GDM1 (cell line): ENCODE measurements around the gene TMEM256.

Experiments
- DNase-seq: peaks from one replicate; lab custom pipeline; 2025; lab: John Stamatoyannopoulos, UW

TMEM256 gene

DNA sequence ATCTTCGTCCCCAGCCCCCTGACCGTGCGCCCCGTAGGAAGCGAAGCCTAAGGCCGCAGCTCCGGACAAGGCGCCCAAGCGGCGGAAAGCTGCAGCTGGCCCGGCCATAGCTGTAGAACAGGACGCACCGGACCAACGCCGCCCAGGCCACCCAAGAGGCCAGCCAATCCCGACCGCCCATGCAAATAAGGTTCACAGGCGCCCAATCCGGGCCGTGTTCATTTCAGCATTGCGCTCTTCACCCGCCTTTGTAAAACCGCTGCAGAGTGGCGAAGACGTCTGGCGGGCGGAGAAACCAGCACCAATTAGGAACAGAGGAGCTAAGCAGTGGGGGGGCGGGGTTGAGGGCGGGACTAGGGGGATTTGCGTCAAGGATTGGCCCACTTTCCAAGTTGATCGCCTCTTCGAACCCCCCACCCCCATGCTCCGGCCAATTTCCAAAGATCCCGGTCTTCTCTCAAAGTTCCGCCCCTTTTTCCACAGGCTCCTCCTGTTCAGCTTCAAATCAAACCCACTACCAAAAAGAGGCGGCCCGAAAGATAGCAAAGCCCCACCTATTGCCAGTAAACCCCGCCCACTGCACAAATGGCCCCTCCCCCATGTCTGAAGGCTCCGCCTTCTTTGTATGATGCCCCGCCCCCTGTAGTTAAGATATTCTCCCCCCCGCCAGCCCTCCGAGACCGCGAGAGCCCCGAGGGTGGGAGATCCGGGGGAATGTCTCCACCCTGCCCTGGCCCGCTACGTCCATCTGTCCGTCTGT, at the start of gene TMEM256:
Gene TMEM256, minus strand, starts transcription at position 121 of the 760 bp plus-strand sequence. Its CDS starts 13 bp downstream, at position 108.
- peak; percentile 97 for DNase-seq

DNA sequence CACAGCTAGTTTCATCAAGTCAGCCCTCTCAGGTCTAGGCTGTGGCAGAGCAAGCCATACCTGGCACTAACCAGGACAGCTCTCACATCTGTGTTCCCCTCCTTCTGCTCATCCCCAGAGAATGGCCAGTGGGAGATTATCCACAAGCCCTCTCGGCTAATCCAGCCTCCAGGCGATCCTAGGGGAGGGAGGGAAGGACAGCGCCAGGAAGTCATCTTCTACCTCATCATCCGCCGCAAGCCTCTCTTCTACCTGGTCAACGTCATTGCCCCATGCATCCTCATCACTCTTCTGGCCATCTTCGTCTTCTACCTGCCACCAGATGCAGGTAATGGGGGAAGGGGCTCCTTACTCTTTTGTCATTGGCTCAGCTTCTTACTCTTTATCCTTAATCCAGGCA, 44.6 kb upstream of the TMEM256 start:
- DNase-seq = no peak

DNA sequence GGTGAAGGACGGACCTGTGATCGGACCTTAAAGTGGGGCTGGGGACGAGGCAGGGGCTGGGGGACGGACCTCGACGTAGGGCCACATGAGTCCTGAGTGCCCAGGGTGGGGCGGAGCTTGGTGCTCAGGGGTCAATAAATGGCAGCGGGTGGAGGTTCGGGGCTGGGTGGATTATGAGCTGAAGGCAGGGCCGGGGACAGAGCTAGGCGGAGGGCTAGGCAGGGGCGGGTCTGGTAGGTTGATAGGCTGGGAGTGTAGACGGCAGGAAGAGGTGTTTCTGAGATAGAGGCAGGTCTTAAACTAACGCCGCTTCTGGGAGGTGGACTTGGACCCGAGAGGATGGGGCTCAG, 41.7 kb upstream of the TMEM256 start:
- no peak for DNase-seq

DNA sequence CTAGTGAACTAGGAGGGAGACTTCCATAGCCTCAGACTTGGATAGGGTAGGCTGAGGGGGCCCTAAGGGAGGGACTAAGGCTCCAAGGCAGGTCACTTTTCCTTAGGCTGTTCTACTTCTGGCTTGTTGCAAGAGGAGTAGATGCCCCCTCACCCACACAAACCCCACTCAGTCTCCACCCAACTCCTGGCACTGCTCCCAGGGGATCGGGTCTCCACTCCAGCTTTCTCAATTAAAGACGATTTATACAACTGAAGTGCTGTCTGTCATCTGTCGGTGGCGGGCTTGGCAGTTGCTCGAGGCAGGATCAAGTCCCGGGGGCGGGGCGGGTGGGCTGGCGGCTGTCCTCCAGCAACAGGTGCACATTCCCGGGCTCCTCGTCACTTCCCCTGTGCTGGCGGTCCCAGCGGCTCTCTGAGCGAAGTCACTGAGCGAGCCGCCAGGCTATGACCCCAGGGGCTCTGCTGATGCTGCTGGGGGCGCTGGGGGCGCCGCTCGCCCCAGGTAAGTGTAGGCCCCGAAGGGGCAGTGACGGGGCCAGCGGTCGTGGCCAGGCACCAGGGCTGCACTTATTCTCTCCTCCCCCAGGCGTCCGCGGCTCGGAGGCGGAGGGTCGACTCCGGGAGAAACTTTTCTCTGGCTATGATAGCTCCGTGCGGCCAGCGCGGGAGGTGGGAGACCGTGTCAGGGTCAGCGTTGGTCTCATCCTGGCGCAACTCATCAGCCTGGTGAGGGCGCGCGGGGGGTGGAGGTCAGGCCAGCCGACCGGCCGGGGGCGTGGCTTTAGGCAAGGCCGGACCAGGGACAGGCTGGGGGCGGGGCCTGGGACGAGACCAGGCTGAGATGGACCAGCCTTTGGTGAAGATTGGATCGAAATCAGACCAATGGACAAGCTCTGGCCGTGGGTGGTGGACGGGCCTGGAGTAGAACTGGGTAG, 41.1 kb upstream of the TMEM256 start, which contains the start of gene CHRNB1:
Gene CHRNB1, plus strand, starts transcription at position 380 of the 937 bp plus-strand sequence. Its CDS starts 67 bp downstream, at position 447.
- no peak for DNase-seq

DNA sequence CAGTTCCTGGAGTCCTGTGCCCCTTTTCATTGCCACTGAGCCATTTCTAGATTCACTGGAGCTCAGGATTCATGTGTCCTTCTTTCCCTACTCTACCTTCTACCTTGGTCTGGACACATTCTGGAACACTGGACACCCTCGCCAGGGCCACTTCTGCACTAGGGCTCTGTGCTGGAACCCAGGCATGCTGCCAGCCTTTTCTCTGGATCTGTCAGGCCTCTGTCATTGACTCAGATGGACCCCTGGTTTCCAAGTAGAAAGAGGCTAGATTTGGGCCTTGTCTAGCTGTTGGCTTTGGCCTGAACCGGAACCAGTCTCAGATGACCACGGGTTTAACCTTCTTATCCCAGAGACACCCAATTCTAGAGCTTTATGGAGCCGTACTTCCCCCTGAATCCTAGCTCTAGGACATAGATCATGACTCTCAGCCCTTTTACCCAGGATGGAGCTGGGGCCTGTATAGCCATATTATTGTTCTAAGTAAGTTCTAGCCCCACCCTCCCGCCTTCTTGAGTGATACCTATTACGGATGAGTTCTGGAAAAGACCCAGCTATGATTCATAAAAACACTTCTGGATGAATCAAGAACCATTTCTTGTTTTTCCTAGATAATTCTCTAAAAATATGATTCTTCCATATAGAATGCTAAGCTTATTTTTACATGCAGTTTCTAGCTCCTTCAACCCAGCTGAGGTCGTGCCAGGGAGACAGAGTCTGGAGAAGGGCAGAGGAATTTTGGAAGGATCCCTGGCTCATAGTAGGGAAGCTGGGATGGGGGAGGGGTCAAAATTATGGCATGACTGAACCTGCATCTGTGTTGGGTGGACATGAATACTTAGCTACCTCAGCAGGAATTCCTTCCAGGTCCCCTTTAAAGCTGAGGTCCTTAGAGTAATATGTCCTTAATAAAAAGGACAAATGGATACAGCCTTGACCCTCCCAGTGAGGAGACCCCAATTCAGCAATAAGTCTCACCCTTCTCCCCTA, 39.9 kb upstream of the TMEM256 start:
- DNase-seq = no peak

DNA sequence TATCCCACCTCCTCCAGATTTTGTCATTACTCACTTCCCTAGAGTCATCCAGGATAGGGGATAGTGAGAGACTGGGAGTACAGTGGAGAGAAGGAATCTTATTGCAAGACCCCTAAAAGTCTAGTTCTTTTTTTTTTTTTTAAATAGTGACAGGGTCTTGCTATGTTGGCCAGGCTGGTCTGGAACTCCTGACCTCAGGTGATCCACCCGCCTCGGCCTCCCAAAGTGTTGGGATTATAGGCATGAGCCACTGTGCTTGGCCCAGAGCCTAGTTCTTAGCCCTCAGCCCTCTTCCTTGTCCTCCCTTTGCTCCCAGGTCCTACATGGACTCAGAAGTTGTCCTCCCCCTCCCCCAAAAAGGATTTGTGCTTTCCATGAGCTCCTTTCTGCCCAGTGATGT, 38.2 kb upstream of the TMEM256 start:
- no peak for DNase-seq

DNA sequence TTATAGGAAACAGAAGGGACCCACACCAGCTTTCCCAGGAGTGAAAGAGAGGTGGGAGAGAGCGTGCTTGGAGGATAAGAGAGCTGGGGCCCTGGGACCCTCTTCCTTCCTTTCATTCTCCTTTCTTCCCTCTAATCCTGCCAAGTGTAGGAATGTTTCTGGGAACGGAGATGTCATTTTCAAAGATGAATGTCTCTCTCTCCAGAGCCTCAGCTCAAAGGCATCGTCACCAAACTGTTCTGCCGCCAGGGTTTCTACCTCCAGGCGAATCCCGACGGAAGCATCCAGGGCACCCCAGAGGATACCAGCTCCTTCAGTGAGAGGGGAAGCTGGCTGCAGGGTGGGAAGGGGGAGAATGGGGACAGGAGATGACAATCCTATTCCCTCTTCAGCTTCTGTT, 37.4 kb upstream of the TMEM256 start:
- DNase-seq = no peak

DNA sequence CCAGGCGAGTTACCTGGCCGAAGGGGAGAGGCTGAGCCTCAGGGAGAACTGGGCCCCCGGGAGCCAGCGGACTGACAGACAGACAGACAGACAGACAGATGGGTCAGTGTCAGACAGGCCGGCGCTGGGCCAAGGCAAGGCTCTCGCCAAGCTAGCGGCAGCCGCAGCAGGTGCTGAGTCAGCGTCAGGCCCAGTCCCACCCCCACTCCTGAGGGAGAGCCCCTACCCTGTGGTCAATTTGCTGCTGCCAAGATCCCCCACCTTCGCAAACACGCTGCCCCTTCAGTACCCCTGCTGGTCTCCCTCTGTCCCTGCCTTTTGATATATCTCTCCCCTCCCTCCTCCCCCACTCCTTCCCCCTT, 36.9 kb upstream of the TMEM256 start:
- no peak for DNase-seq

DNA sequence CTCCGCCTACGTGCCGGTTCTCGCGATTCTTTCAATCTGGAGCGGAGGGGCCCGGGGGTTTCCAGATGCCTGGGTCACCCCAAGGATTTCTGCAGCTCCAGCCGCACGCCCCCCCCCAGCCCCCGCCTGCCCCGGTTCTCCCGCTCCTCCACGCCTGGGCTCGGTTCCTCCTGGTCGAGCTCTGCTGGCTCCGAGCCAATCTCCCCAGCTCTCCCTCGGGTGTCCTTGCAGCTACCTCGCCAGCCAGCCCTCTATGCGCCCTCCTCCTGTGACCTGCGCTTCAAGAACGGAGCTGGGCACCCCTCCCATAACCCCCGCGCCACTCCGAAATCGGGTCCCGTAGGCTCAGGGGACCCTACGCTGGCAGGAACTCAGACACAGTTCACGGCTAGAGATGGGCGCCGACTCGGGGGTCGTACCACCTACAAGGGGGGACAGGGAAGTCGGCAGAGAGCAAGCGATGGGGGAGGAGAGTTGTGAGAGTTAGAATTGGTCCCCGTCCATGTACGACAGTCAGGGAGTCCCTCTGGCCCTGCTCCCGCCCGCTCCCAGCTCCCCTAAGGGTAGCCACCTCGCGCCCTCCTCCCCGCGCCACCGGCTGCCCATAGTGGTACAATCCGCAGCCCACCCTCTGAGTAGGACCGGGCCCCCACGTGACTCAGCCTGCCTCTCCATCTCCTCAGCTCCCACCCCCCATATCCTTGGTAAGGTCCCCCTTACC, 36.4 kb upstream of the TMEM256 start:
- no peak for DNase-seq

DNA sequence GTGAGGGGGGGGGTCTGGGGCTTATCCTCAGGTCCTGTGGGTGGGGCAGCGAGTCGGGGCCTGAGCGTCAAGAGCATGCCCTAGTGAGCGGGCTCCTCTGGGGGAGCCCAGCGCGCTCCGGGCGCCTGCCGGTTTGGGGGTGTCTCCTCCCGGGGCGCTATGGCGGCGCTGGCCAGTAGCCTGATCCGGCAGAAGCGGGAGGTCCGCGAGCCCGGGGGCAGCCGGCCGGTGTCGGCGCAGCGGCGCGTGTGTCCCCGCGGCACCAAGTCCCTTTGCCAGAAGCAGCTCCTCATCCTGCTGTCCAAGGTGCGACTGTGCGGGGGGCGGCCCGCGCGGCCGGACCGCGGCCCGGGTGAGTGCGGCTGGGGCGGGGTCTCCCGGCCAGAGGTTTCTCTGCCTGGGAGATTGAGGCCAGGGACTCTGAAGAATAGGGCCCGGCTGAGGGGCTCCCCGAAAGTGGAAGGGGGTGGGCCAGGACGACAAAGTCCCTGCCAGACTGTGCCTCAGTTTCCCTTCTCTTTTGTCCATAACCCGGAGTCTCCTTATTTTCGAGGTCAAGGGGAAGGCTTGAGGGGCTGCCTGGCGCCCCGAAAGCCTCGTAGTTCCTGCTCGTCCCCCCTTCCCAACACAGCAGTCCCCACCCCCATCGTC, 35.7 kb upstream of the TMEM256 start, which contains the start of gene FGF11:
Gene FGF11, plus strand, starts transcription at position 51 of the 651 bp plus-strand sequence. Its CDS starts 109 bp downstream, at position 160.
- DNase-seq = no peak

DNA sequence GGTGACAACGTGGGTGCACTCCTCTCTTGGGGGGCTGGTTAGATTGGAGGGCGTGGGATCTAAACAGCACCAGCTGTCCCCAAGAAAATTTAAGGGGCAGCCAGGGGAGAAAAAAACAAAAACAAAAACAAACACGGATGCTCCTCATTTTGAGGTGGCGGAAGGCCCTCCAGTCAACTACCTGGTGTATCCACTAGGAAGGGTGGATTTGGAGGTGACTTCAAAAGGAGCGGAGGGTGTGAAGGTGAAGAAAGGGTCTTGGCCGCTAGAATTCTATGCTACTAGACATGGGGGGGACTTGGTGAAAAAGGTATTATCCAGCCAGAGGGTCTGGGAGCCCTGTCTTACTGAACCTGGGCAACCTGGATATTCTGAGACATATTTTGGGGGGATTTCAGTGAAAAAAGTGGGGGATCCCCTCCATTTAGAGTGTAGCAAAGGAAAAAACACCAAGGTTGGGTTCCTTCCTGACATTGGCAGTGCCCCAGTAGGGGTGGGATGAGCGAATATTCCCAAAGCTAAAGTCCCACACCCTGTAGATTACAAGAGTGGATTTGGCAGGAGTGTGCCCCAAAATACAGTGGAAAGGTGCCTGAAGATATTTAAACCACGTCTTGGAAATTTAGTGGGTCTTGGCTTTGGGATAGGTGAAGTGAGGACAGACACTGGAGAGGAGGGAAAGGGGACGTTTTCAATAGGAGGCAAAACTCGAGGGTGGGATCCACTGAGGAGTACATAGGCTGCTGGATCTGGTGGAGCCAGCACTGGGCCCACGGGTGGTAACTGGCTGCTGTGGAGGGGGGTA, 35.0 kb upstream of the TMEM256 start:
- DNase-seq = no peak

DNA sequence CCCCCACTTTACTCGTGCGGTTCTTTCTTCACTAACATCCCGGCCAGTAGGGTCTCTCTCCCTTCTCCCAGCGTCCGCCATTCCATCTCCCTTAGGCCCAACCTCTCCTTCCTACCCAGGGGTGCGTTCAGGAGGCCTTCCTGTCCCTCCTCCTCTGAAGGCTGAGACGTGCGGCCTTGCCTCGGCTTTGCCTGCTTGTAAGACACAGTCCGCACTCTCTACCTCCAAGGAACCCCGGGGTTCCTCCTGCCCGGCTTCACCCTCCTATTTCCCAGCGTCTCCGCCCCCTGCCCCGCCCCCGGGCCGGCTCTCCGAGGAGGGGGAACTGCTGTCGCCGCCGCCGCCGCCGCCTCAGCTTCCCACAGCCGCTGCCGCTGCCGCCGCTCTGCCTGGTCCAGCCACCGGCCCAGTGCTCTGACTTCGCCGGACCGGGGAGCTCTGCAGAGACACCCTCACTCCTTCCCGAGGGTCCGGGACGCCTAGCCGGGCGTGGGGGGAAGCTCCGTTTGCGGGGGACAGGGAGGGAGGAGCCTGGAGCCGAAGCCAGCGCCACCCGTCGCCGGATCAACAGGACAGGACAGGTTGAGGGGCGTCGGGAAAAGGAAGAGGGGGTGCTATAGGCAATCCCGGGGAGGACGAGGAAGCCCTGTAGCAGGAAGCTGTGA, 34.2 kb upstream of the TMEM256 start:
- no peak for DNase-seq

DNA sequence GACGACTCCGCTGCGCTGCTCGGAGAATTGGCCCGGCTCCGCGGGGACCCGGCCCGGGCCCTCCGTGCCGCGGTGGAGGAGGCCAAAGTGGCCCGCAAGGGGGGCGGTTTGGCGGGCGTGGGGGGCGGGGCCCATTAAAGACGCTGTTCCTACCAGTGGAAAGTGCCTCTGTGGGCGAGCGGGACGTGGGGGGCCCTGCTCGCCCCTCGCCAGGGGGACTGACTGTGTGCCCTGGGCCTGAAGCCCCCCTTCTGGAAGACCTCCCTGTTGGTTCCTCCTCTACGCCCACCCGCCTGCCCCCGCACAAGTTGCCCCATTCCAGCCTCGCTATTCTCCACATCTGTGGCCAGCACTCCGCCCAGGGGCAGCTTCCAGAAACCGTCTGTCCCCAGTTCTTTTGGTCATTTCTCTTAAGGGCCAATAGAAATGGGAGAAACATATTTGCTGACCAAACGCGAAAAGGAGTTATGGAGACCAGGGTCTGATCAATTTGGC, 33.5 kb upstream of the TMEM256 start:
- no peak for DNase-seq

DNA sequence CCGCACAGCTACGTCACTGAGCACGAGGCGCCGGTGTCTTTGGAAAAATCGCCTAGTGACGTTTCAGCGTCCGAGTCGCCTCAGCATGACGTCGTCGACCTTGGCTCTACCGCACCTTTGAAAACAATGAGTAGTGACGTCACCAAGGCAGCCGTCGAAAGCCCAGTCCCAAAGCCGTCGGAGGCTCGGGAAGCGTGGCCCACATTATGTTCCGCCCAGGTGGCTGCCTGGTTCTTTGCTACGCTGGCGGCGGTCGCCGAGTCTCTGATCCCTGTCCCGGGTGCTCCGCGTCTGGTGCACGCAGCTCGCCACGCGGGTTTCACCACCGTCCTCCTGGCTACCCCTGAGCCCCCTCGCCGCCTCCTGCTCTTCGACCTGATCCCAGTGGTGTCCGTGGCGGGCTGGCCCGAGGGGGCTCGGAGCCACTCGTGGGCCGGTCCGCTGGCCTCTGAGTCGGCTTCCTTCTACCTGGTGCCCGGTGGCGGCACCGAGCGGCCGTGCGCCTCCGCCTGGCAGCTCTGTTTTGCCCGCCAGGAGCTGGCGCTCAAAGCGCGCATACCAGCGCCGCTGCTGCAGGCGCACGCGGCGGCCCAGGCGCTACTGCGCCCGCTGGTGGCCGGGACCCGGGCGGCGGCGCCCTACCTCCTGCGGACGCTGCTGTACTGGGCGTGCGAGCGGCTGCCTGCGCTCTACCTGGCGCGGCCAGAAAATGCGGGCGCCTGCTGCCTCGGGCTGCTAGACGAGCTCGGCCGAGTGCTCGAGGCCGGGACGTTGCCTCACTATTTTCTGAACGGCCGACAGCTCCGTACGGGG, 32.9 kb upstream of the TMEM256 start:
- no peak for DNase-seq

DNA sequence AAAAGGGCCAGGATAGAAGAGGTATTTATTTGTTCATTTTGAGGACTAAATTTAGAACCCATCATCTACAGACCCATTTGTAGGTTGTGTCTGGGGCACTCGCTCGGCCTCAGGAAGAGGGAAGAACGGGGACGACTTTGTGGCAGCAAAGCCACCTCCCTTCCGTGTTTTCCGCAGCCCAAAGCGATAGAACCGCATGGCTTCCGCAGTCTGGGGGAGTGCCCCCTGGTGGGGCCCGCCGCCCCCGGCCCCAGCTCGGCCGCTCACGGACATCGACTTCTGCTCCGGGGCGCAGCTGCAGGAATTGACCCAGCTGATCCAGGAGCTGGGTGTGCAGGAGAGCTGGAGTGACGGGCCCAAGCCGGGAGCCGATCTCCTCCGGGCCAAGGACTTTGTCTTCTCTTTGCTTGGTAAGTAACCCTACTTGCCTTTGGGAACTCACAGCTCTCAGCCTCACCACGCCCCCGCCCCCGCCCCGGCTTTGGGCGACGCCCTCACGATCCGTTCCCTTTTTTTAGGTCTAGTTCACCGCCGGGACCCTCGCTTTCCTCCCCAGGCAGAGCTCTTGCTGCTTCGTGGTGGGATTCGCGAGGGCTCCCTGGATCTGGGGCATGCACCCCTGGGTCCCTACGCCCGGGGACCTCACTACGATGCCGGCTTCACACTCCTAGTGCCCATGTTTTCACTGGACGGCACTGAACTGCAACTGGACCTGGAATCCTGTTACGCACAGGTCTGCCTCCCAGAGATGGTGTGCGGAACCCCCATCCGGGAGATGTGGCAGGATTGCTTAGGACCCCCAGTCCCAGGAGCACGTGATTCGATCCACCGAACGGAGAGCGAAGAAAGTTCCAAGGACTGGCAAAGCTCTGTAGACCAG, 32.0 kb upstream of the TMEM256 start:
- peak; percentile 70 for DNase-seq

DNA sequence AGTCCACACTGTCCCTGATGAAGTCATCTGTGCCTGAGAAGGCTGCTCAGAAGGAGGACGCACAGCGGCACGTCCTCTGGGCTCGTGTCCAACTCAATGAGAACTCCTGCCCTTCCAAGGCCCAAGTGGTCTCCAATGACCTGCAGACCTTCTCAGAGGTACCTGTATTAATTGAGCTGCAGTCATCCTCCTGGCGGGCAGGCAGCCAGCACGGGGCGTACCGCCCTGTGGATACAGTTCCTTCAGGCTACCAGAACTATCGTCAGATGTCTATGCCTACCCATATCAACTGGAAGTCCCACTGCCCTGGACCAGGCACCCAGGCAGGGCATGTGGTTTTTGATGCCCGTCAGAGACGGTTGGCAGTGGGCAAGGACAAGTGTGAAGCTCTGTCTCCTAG, 28.4 kb upstream of the TMEM256 start:
- DNase-seq = no peak

DNA sequence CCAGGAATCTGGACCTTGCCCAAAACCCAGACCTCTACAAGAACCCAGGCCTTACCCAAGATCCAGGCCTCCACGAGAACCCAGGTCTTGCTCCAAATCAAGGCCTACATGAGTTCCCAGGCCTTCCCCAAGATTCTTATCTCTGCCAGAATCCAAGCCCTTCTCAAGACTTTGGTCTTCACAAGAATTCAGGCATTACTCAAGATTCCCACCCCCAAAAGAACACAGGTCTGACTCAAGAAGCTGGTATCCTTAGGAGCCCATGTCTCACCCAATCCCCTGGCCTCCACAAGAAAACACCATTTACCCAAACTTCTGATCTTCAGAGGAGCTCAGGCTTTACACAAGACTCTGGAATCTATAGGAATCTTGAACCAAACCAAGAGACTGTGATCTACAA, 27.3 kb upstream of the TMEM256 start:
- no peak for DNase-seq
